Heart left ventricle (tissue), 13 donors: ENCODE measurements around the gene SLC15A3.

Experiments used
- CTCF ChIP-seq, 12 donors: fragments of 200-600 bp; sonication (generic) in 4 of 12; IDR thresholded peaks; one replicate each; pipeline versions ENCODE4 v1.5.0 to v1.8.0; 2018 to 2022; ENCODE audit warnings: antibody characterized with exemption in 12 of 12, mild to moderate bottlenecking in 5 of 12
- POLR2A ChIP-seq, 2 donors: fragments of 450-650 bp; IDR thresholded peaks; one replicate each; pipeline ENCODE4 v1.6.1; 2017; ENCODE audit warnings: antibody characterized with exemption in 2 of 2, mild to moderate bottlenecking in 2 of 2, moderate library complexity in 2 of 2
- donor health status: ischemic (EF 13 %, LVEDD 7.1; RV severe dilation, severe dysfunction).
- donor health status: DM: no; HTN: yes; CAD: no.
- donor health status: DM: no; HTN: no; CAD: no.
- donor health status: ischemic (EF 25% LVEDD 6.9; RV normal size, moderate dysfunction).
- donor health status: ischemic (EF 25% LVEDD 5.7; RV mildly dilated, moderate dysfunction).
- donor health status: ischemic (EF 35%, LVEDD 5.7; RV mildly dilated, moderate dysfunction).
- donor health status: nonischemic (EF 11% LVEDD 7.7; RV severe dilation, severe dysfunction).
- donor health status: DM: yes; HTN: yes; CAD: no.
- donor health status: PGD.
- donor health status: ischemic (EF 29% LVEDD 5.4; RV normal size, mild dysfunction).
- donor health status: nonischemic (EF 23%, LVEDD 6.1; RV moderate dilation, normal function).

DNA sequence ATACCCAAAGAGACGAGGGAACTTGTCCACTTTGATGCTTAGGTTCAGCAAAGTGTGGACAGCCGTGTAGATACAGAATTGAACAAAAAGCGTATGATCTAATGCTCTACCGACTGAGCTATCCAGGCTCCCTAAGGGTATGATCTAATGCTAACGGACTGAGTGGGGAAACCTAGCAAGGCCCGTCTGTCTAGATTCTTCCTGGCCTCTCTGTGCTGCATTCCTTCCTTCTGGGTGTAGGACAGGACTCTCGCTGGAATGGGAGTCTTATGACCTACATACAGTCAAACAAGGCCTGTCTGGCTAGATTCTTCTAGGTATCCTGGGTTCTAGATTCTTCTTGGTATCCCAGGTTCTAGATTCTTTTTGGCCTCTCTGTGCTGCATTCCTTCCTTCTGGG lies 8.4 kb upstream of the SLC15A3 start:
- TF ChIP-seq CTCF (IDR thresholded peaks at IDR 0.05) = no peak
- no peak for TF ChIP-seq POLR2A (IDR thresholded peaks at IDR 0.05)
